Neuron (in vitro differentiated cells): ENCODE data around the gene TGFB1I1.
A peak's percentile ranks its signal among the peaks of the same experiment; 100 is the strongest.

Experiments
- H2AFZ ChIP-seq: one replicate; pipeline ENCODE4 v1.6.1; 2013; ENCODE audit warnings: low read depth, mild to moderate bottlenecking, inconsistent platforms, low read length, moderate library complexity
- H3K27me3 ChIP-seq: one replicate; pipeline ENCODE4 v1.6.1; 2013; ENCODE audit warnings: low read length; ENCODE audit not compliant: insufficient read depth
- H3K36me3 ChIP-seq: one replicate; pipeline ENCODE4 v1.6.1; 2013; ENCODE audit warnings: low read length; ENCODE audit not compliant: insufficient read depth
- H3K4me1 ChIP-seq: one replicate; pipeline ENCODE4 v1.6.1; 2013; ENCODE audit warnings: low read length; ENCODE audit not compliant: insufficient read depth
- H3K4me3 ChIP-seq: 2 replicates; pipeline ENCODE4 v1.5.1; 2013; ENCODE audit warnings: mild to moderate bottlenecking, low read length, moderate library complexity
- H3K9me3 ChIP-seq: one replicate; pipeline ENCODE4 v1.6.1; 2013; ENCODE audit warnings: low read length

Gene TGFB1I1

DNA sequence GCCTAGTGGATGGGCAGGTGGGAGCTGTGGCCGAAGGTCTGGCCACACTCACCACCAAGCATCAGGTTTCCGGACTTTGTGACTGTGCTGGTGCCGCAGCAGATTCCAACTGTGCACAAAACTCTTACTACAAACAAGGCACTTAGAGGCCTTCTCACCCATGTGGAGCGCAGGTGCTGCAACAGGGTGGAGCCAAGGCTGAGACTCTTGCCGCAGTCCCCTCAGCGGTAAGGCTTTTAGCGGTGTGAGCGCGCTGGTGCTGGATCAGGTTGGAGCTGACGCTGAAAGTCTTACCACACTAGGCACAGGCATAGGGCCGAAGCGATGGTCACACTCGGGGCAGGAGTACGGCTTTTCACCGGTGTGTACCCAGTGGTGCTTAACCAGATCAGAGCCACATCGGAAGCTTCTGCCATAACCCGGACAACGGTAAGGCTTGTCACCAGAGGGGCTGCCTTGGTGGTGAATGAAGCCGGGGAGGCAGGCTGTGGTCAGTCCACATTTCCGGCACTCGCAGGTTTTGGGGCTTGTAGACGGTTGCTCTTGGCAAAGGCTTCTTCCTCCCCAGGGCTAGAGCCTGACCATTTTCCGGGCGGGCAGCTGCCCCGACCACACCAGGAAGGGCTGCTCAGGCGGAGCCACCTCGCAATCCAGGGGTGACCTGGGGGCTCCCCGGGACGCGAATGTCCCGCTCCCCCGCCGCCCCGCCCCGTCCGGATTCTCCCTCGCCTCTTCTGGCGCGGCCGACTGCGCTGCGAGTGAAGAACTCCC lies 13.7 kb upstream of the TGFB1I1 start:
- no peaks in the 10 kb centered on the region for H3K27me3 ChIP-seq
- H2AFZ ChIP-seq: peak overlapping the region; percentile 72
- peaks cover 22% of the 10 kb centered on the region for H3K36me3 ChIP-seq
- peak overlapping the region; percentile 70 for H3K4me3 ChIP-seq
- no peaks in the 10 kb centered on the region for H3K9me3 ChIP-seq
- H3K4me1 ChIP-seq: peaks cover 25% of the 10 kb centered on the region

DNA sequence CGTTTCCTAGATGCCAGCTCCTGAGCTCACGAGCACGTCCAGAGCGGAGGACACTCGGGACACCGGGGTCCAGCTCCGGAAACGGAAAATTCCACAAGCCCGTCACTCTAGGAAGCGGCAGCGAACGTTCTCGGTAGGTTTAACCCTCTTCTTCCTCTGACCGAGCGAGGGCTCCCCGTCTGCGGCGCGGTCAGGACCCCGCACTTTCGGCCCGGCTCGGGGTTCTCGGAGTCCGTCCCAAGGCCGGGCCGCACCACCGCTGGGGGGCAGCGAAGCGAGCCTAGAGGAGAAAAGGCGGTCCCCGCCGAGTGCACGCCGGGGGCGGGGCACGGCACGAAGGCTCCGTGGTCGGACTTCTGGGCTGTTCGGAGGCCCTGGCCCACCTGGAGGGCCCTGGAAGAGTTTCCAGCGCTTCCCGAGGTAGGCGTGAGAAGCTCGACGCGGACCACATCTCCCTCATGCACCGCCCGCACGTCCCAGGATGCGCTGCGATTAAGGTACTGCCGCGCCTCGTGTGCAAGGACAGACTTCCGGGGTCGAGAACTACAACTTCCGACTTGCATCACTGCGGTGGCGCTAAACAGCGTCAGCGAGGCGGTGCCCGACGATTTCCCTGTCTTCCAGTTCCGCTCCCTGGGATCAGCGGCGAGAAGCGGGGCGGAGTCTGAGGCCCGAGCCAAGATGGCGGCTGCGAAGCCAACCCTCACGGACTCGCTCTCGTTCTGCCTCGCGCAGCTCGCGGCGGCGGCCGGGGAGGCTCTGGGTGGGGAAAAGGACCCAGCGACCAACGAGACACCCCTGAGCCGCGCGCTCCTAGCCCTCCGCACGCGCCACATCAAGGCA lies 12.9 kb upstream of the TGFB1I1 start, which contains the start of gene ARMC5:
Gene ARMC5 (plus strand): TSS at position 658 of the 843 bp plus-strand sequence. CDS start 24 bp downstream, at position 682.
- H3K27me3 ChIP-seq: no peaks in the 10 kb centered on the region
- H2AFZ ChIP-seq: peak within 1 kb of the TSS; percentile 72
- H3K36me3 ChIP-seq: peaks cover 22% of the 10 kb centered on the region
- peak within 1 kb of the TSS; percentile 70 for H3K4me3 ChIP-seq
- no peaks in the 10 kb centered on the region for H3K9me3 ChIP-seq
- peaks cover 19% of the 10 kb centered on the region for H3K4me1 ChIP-seq

DNA sequence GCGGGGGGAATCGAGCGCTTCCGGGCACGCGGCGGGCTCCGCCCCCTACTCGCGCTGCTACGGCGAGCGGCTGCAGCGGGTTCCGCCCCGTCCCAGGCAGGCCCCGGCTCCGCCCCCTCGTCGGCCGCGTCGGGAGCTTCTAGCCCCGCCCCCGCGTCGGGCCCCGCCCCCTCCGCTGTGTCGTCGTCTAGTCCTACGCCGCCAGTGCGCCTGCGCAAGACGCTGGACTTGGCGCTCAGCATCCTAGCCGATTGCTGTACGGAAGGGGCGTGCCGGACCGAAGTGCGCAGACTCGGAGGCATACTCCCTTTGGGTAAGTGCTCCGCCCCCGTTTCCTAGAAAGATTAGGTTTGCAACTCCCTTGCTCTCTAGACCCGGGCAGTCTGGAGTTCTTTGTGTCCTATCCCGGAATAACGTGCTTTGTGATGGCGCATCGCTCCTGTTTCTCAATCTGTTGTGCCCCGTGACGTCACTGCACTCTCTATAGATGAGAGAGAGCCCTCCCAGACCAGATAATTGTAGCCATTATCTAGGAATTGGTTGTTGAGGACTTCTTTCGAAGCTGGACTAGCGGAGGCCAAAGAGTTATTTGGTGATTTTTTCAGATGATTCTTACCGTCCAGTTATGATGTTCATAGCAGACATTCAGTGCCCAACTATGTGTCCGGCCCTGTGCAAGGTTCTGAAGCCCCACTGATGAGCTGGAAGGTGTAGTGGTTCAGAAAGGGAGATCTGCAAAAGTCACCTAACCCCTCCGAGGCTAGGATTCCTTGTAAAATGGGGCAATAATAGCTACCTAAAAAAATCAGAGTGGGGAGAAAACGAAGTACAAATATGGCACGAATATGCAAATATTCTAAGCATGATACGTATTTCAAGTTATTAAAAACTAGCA lies 12.0 kb upstream of the TGFB1I1 start:
- no peaks in the 10 kb centered on the region for H3K9me3 ChIP-seq
- peaks cover 30% of the 10 kb centered on the region for H3K36me3 ChIP-seq

DNA sequence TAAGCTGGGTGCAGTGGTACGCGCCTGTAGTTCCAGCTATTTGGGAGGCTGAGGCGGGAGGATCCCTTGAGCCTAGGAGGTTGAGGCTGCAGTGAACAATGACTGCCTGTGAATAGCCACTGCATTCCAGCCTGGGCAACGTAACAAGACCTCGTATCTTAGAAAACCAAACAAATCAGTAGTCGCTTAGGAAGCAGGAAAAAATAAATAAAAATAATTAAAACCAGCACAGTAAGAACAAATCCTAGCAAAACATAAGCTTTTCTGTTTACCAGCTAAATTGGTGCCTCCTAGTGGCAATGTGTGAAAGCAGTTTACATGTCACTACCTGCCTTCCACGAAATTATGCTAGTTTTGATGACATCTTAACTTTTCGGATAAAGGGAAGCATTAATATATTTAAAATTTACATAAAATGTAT lies 11.4 kb upstream of the TGFB1I1 start:
- H3K4me1 ChIP-seq: peaks cover 19% of the 10 kb centered on the region
- H3K9me3 ChIP-seq: no peaks in the 10 kb centered on the region
- H3K36me3 ChIP-seq: peaks cover 34% of the 10 kb centered on the region
- no peaks in the 10 kb centered on the region for H3K27me3 ChIP-seq
- H2AFZ ChIP-seq: no peak overlapping the region
- H3K4me3 ChIP-seq: peak overlapping the region; percentile 65

More for the DNA sequence above, 12.0 kb upstream of the TGFB1I1 start:
- Histone ChIP-seq H2AFZ (peak overlapping the region; percentile 72), H3K27me3 (no peaks in the 10 kb centered on the region), H3K4me3 (peak overlapping the region; percentile 70), H3K4me1 (peaks cover 19% of the 10 kb centered on the region)

DNA sequence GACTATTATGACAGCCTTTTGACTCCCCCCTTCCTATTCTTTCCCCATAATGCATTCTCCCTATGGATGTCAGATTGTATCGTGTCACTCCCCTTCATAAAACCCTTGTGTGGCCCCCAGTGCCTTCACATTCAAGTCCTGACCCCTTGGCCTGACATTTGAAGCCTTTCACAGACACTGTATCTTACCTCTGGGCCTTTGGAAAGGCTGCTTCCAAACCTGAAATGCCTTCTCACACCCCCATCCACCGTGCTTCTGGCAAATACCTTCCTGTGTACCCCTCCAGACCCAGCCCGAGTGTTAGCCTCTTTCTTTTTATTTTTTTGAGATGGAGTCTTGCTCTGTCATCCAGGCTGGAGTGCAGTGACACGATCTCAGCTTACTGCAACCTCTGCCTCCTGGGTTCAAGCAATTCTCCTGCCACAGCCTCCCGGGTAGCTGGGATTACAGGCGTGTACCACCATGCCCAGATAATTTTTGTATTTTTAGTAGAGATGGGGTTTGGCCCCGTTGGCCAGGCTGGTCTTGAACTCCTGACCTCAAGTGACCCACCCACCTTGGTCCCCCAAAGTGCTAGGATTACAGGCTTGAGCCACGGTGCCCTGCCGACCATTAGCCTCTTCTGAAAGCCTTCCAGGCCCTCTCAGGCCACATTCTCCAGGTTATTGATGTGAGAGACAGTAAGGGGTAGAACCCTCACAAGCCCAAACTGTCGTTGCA lies 10.6 kb upstream of the TGFB1I1 start:
- Histone ChIP-seq H3K9me3 (no peaks in the 10 kb centered on the region), H3K27me3 (no peaks in the 10 kb centered on the region), H2AFZ (no peak overlapping the region), H3K4me1 (peaks cover 19% of the 10 kb centered on the region), H3K36me3 (peaks cover 42% of the 10 kb centered on the region), H3K4me3 (no peak overlapping the region)

DNA sequence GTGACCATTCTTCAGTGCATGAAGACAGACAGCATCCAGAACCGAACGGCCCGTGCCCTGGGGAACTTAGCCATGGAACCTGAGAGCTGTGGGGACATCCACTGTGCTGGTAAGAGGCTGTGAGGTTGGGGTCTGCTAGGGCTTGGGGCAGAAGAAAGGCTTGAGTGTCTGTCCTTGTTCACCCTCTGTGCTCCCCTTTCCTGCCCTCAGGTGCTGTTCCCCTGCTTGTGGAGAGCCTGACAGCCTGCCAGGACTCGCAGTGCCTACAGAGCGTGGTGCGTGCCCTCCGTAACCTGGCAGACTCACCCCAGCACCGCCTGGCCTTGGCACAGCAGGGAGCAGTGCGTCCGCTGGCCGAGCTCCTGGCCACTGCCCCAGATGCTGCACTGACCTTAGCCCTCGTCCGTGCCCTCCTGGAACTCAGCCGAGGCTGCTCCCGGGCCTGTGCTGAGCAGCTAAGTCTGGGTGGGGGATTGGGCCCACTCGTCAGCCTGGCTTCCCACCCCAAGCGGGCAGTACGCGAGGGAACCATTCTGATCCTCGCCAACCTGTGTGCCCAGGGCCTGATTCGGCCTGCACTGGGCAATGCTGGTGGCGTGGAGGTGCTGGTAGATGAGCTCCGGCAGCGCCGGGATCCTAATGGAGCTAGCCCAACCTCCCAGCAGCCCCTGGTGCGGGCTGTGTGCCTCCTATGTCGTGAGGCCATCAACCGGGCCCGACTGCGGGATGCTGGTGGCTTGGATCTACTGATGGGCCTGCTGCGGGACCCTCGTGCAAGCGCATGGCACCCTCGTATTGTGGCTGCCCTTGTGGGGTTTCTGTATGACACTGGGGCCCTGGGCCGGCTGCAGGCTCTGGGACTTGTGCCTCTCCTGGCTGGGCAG lies 9.8 kb upstream of the TGFB1I1 start:
- Histone ChIP-seq H3K27me3 (no peaks in the 10 kb centered on the region), H3K9me3 (no peaks in the 10 kb centered on the region), H3K4me3 (no peak overlapping the region), H3K36me3 (peaks cover 43% of the 10 kb centered on the region), H2AFZ (no peak overlapping the region), H3K4me1 (peaks cover 19% of the 10 kb centered on the region)

DNA sequence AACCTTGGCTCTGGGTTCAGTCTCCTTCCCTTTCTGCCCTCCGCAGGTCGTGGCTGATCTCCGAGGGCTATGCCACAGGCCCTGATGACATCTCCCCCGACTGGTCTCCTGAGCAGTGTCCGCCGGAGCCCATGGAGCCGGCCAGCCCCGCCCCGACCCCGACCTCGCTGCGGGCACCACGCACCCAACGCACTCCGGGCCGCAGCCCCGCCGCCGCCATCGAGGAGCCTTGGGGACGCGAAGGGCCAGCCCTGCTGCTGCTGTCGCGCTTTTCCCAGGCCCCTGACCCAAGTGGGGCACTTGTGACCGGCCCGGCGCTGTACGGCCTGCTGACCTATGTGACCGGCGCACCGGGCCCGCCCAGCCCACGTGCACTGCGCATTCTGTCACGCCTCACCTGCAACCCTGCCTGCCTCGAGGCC lies 7.6 kb upstream of the TGFB1I1 start:
- Histone ChIP-seq H3K27me3 (no peaks in the 10 kb centered on the region), H3K4me1 (peaks cover 7% of the 10 kb centered on the region), H2AFZ (no peak overlapping the region), H3K4me3 (no peak overlapping the region), H3K9me3 (no peaks in the 10 kb centered on the region), H3K36me3 (peaks cover 44% of the 10 kb centered on the region)

DNA sequence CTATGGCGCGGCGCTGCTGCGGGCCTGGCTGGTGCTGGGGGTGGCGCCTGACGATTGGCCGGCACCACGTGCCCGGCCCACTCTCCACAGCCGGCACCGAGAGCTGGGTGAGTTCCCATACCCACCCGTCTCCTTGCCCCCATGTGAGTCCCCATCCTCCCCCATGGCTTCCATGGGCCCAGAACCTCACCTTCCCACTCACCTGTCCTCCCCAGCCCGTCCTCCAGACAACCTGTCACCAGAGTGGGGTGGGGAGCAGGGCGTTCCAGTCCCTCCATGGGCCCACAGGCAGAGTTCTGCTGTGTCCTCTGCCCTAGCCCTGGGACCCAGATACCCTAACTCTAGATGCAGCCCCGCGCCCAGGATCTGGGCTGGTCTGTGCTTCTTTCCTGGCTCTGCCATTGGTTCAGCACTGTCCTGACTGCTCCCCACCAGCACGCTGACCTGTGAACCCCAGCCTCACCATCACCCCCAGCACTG lies 7.1 kb upstream of the TGFB1I1 start:
- Histone ChIP-seq H3K4me3 (no peak overlapping the region), H3K9me3 (no peaks in the 10 kb centered on the region), H3K36me3 (peaks cover 44% of the 10 kb centered on the region), H3K4me1 (peaks cover 7% of the 10 kb centered on the region), H3K27me3 (no peaks in the 10 kb centered on the region), H2AFZ (no peak overlapping the region)

DNA sequence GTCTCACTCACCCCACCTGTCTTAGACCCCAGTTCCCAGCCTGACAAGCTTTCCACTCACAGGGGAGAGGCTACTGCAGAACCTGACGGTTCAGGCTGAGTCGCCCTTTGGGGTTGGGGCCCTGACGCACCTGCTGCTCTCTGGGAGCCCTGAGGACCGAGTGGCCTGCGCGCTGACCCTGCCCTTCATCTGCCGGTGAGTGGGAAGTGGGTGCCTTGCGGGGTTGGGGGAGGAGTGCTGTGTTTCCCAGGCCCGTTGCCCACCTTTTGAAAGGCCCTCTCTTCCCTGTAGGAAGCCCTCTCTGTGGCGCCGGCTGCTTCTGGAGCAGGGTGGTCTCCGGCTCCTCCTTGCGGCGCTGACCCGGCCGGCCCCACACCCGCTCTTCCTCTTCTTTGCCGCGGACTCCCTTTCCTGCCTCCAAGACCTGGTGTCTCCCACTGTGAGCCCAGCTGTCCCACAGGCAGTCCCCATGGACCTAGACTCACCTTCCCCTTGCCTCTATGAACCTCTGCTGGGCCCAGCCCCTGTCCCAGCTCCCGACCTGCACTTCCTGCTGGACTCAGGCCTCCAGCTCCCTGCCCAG lies 6.1 kb upstream of the TGFB1I1 start:
- no peaks in the 10 kb centered on the region for H3K27me3 ChIP-seq
- H2AFZ ChIP-seq: no peak overlapping the region
- H3K36me3 ChIP-seq: peaks cover 44% of the 10 kb centered on the region
- no peak overlapping the region for H3K4me3 ChIP-seq
- H3K9me3 ChIP-seq: no peaks in the 10 kb centered on the region
- peaks cover 2% of the 10 kb centered on the region for H3K4me1 ChIP-seq

DNA sequence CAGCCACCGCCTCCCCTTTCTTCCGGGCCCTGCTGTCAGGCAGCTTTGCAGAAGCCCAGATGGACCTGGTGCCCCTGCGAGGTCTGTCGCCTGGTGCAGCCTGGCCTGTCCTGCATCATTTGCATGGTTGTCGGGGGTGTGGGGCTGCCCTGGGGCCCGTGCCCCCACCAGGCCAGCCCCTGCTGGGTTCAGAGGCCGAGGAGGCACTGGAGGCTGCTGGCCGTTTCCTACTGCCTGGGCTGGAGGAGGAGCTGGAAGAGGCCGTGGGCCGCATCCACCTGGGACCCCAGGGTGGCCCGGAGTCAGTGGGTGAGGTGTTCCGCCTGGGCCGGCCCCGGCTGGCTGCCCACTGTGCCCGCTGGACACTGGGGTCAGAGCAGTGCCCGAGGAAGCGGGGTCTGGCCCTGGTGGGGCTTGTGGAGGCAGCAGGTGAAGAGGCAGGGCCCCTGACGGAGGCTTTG lies 5.5 kb upstream of the TGFB1I1 start:
- Histone ChIP-seq H3K4me1 (peaks cover 4% of the 10 kb centered on the region), H3K36me3 (peaks cover 42% of the 10 kb centered on the region), H3K9me3 (no peaks in the 10 kb centered on the region), H2AFZ (no peak overlapping the region), H3K4me3 (no peak overlapping the region), H3K27me3 (no peaks in the 10 kb centered on the region)

DNA sequence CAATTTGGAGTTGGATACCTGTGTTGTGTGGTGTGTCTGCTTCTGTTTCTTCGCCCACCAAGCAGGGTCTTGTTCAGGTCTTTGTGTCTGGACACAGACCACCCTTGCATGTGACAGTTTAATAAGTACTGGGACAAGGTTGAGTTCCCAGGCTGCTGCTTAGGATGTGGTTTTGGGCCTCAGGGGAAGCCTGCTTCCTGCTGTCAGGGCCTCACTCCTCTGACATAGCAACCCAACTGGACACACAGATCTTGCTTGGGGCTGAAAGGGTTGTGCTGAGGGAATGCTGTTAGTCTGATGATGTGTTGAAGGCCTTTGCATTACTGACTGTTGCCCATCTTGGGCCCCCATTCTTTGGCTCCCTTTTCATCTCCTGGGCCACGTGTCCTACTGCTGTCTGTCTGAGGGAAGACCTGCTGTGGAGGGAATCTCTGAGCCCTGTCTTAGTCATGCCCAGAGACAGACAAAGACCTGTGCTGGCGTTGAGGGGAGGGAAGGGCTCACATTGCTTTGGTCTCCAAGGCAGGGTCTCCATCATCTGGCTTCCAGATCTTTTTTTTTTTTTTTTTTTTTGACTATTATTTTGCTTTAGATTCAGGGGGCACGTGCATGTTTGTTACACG lies 4.7 kb upstream of the TGFB1I1 start:
- Histone ChIP-seq H2AFZ (no peak overlapping the region), H3K4me3 (no peak overlapping the region), H3K36me3 (peaks cover 36% of the 10 kb centered on the region), H3K27me3 (no peaks in the 10 kb centered on the region), H3K9me3 (no peaks in the 10 kb centered on the region), H3K4me1 (peaks cover 7% of the 10 kb centered on the region)
